ENCODE results near the gene MCHR1.

Gene MCHR1

DNA sequence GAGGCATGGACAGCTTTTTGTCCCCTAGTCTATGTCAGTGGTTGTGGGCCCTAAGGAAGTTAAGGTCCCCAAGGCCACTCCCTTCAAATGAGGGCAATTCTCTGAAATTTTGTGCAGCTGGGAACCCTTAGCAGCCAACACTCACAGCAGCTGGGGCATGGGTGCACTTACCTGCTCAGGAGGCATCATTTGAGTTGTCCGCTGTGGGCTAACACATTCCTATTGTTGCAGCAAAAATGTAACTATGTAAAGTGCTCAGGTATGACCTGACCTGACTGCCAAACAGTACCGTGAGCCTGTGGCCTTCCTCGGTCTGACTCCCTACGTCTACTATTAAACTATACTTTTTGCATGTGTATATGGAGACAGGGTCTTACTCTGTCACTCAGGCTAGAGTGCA is 37.0 kb upstream of the MCHR1 start:
- H3K79me1 ChIP-seq (ENCODE audit: low read length), result no peaks in the 10 kb centered on the region
- no peak for DNase-seq
- no peak overlapping the region for H3K4me2 ChIP-seq (ENCODE audit: low read length)

DNA sequence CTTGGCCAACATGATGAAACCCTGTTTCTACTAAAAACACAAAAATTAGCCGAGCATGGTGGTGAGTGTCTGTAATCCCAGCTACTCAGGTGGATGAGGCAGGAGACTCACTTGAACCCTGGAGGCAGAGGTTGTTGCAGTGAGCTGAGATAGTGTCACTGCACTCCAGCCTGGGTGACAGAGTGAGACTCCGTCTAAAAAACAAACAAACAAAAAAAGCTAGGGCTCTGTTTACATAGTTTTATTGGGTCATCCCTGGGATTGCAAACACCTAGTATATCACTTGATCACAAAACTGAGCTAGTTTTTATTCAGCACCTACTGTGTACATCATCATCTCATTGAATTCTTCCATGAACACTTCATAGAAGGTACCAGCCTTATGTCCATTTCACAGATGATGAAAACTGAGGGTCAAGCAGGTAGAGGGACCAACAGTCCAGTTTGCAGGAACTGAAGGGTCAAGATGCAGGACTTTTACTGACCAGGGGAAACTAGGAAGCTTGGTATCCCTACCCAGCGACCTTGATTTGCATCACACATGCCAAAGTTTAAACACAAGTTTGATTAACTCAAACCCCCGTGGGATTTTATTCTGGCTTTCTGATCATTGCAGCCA is 33.6 kb upstream of the MCHR1 start:
- Histone ChIP-seq H3K79me2 (ENCODE audit: control insufficient read depth, insufficient read depth, low read length) (no peaks in the 10 kb centered on the region), H4K5ac (ENCODE audit: low read length) (no peak overlapping the region), H2BK120ac (ENCODE audit: low read depth, low read length) (no peak overlapping the region), H2BK5ac (ENCODE audit: low read length) (no peak overlapping the region), H3K27me3 (ENCODE audit: insufficient read depth, low read length, poor library complexity) (no peaks in the 10 kb centered on the region), H3K27ac (ENCODE audit: low read depth, low read length) (no peak overlapping the region), H3K23ac (ENCODE audit: low read length) (no peak overlapping the region), H3K36me3 (ENCODE audit: control insufficient read depth, insufficient read depth, low read length) (no peaks in the 10 kb centered on the region), H3K9ac (ENCODE audit: low read length) (no peak overlapping the region), H3K4me3 (ENCODE audit: low read length) (no peak overlapping the region), H2AK5ac (ENCODE audit: low read length) (no peak overlapping the region), H4K8ac (ENCODE audit: low read depth, low read length) (no peak overlapping the region), H3K56ac (ENCODE audit: low read length) (no peak overlapping the region), H3K4me2 (ENCODE audit: low read length) (no peak overlapping the region), H2BK15ac (replicated peaks; ENCODE audit: low read depth) (no peak overlapping the region), H3K79me1 (ENCODE audit: low read length) (no peaks in the 10 kb centered on the region), H3K18ac (ENCODE audit: low read length) (no peak overlapping the region), H3K4ac (ENCODE audit: low read depth, low read length) (no peak overlapping the region), H3K4me1 (ENCODE audit: control insufficient read depth, low read depth, low read length) (no peaks in the 10 kb centered on the region)
- DNase-seq, result no peak
- WGBS (ENCODE audit: extremely low coverage, insufficient coverage, low lambda C conversion rate), result no CpG with 5 or more reads among the region's 4 CpGs

More for the DNA sequence above, 37.0 kb upstream of the MCHR1 start:
- Histone ChIP-seq H2BK120ac (ENCODE audit: low read depth, low read length) (no peak overlapping the region), H3K27ac (ENCODE audit: low read depth, low read length) (no peak overlapping the region), H3K23ac (ENCODE audit: low read length) (no peak overlapping the region), H3K27me3 (ENCODE audit: insufficient read depth, low read length, poor library complexity) (no peaks in the 10 kb centered on the region), H3K18ac (ENCODE audit: low read length) (no peak overlapping the region), H2BK5ac (ENCODE audit: low read length) (no peak overlapping the region), H3K4me3 (ENCODE audit: low read length) (no peak overlapping the region), H4K5ac (ENCODE audit: low read length) (no peak overlapping the region), H3K36me3 (ENCODE audit: control insufficient read depth, insufficient read depth, low read length) (no peaks in the 10 kb centered on the region), H3K9ac (ENCODE audit: low read length) (no peak overlapping the region), H4K8ac (ENCODE audit: low read depth, low read length) (no peak overlapping the region), H3K4me1 (ENCODE audit: control insufficient read depth, low read depth, low read length) (no peaks in the 10 kb centered on the region), H2AK5ac (ENCODE audit: low read length) (no peak overlapping the region), H3K4ac (ENCODE audit: low read depth, low read length) (no peak overlapping the region), H2BK15ac (replicated peaks; ENCODE audit: low read depth) (no peak overlapping the region), H3K79me2 (ENCODE audit: control insufficient read depth, insufficient read depth, low read length) (no peaks in the 10 kb centered on the region), H3K56ac (ENCODE audit: low read length) (no peak overlapping the region)
- WGBS (ENCODE audit: extremely low coverage, insufficient coverage, low lambda C conversion rate), result no CpG with 5 or more reads among the region's 4 CpGs

DNA sequence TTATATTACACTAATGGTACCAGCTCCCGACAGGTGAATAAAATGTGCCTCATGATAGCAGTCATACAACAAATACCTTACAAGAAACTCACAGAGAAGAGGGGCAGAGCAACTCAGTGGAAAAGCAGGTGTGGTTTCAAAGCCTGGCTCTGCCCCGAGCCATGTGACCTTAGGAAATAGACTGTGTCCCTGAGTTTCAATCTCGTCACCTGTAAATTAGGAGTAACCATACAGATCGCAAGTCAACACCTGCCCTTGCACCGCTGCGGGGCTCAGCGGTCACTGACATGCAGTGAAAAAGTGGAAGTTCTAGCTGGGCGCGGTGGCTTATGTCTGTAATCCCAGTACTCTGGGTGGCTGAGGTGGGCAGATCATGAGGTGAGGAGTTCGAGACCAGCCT is 30.9 kb upstream of the MCHR1 start:
- Histone ChIP-seq H2BK5ac (ENCODE audit: low read length) (no peak overlapping the region), H4K8ac (ENCODE audit: low read depth, low read length) (no peak overlapping the region), H3K9ac (ENCODE audit: low read length) (no peak overlapping the region), H3K23ac (ENCODE audit: low read length) (no peak overlapping the region), H3K4me2 (ENCODE audit: low read length) (no peak overlapping the region), H3K4me1 (ENCODE audit: control insufficient read depth, low read depth, low read length) (no peaks in the 10 kb centered on the region), H3K79me2 (ENCODE audit: control insufficient read depth, insufficient read depth, low read length) (no peaks in the 10 kb centered on the region), H3K4me3 (ENCODE audit: low read length) (no peak overlapping the region), H3K18ac (ENCODE audit: low read length) (no peak overlapping the region), H3K27me3 (ENCODE audit: insufficient read depth, low read length, poor library complexity) (no peaks in the 10 kb centered on the region), H3K4ac (ENCODE audit: low read depth, low read length) (no peak overlapping the region), H4K5ac (ENCODE audit: low read length) (no peak overlapping the region), H2BK15ac (replicated peaks; ENCODE audit: low read depth) (no peak overlapping the region), H3K36me3 (ENCODE audit: control insufficient read depth, insufficient read depth, low read length) (no peaks in the 10 kb centered on the region), H2AK5ac (ENCODE audit: low read length) (no peak overlapping the region), H3K27ac (ENCODE audit: low read depth, low read length) (no peak overlapping the region), H3K79me1 (ENCODE audit: low read length) (no peaks in the 10 kb centered on the region), H2BK120ac (ENCODE audit: low read depth, low read length) (no peak overlapping the region), H3K56ac (ENCODE audit: low read length) (no peak overlapping the region)
- no CpG with 5 or more reads among the region's 10 CpGs for WGBS (ENCODE audit: extremely low coverage, insufficient coverage, low lambda C conversion rate)
- no peak for DNase-seq

DNA sequence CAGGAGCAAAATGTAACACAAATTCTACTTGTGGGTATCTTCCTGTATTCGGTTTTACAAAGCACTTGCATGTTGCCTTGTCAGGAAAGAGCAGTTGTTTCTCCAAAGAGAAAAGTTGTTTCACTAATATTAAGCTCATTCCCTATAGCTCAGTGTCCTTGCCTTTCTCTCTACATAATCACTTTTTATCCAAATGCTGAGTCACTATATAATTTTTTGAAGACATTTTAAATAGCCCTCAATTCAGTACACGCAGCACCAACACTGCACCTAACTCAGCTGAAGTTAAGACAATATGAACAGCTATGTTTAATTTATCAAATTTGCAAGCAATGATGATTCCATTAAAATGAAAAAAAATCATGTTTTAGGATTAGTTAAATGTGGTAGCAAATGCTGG is 28.2 kb upstream of the MCHR1 start:
- no peak overlapping the region for H3K27ac ChIP-seq (ENCODE audit: low read depth, low read length)
- WGBS (ENCODE audit: extremely low coverage, insufficient coverage, low lambda C conversion rate), result no CpG with 5 or more reads among the region's 2 CpGs
- no peak for DNase-seq
- no peaks in the 10 kb centered on the region for H3K79me2 ChIP-seq (ENCODE audit: control insufficient read depth, insufficient read depth, low read length)
- H3K36me3 ChIP-seq (ENCODE audit: control insufficient read depth, insufficient read depth, low read length), result no peaks in the 10 kb centered on the region
- H4K5ac ChIP-seq (ENCODE audit: low read length), result no peak overlapping the region
- no peak overlapping the region for H3K18ac ChIP-seq (ENCODE audit: low read length)
- no peak overlapping the region for H3K56ac ChIP-seq (ENCODE audit: low read length)
- no peak overlapping the region for H3K4me2 ChIP-seq (ENCODE audit: low read length)
- no peak overlapping the region for H2BK5ac ChIP-seq (ENCODE audit: low read length)
- H2AK5ac ChIP-seq (ENCODE audit: low read length), result no peak overlapping the region
- no peaks in the 10 kb centered on the region for H3K4me1 ChIP-seq (ENCODE audit: control insufficient read depth, low read depth, low read length)
- no peaks in the 10 kb centered on the region for H3K79me1 ChIP-seq (ENCODE audit: low read length)
- H2BK120ac ChIP-seq (ENCODE audit: low read depth, low read length), result no peak overlapping the region
- no peak overlapping the region for H3K4ac ChIP-seq (ENCODE audit: low read depth, low read length)
- no peak overlapping the region for H3K4me3 ChIP-seq (ENCODE audit: low read length)
- H4K8ac ChIP-seq (ENCODE audit: low read depth, low read length), result no peak overlapping the region
- H3K9ac ChIP-seq (ENCODE audit: low read length), result no peak overlapping the region
- no peaks in the 10 kb centered on the region for H3K27me3 ChIP-seq (ENCODE audit: insufficient read depth, low read length, poor library complexity)
- H2BK15ac ChIP-seq (replicated peaks; ENCODE audit: low read depth), result no peak overlapping the region
- no peak overlapping the region for H3K23ac ChIP-seq (ENCODE audit: low read length)

DNA sequence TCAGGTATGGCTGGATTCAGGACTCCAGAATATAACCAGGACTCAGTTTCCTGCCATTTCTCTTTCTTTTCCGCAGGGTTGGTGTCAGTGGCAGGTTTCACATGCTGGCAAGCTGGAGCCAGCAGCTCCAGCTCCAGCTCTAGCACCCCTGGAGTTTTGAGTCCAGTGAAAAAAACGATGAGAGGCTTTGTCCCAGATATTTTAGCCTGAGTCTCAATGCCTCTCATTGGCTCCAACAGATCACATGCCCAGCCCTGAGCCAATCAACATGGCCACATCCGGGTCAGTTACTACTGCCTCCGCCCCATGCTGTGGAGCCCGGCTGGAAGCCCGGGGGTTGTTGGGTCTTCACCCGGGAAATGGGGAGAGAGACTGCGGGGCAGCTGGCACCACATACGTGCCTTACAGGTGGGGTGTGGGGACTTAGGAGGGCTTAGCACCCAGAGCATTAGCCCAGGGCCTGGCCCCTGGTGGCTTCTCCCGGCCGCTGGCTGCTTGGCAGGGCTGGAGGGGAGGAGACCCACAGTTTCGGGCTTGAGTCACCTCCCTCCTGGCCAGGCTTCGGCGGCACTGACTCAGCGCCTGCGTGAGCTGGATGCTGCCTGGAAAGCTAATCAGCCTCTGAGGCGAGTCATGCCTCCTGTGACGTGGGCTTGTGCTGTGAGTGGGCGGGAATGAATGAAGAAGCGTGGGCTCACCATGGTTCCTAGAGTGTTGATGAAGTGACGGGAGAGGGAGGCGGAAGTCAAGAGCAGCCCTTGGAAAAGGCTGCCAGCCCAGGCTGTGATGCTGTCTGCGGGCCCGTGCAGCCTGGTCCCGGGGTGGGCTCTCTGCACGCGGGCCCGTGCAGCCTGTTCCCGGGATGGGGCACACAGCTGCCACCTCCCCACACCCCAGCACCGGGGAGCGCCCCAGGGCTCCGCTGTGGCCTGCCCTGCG is 27.5 kb upstream of the MCHR1 start:
- no peak overlapping the region for H3K4me3 ChIP-seq (ENCODE audit: low read length)
- no CpG with 5 or more reads among the region's 33 CpGs for WGBS (ENCODE audit: extremely low coverage, insufficient coverage, low lambda C conversion rate)
- DNase-seq, result peak; percentile 97
- no peaks in the 10 kb centered on the region for H3K4me1 ChIP-seq (ENCODE audit: control insufficient read depth, low read depth, low read length)
- no peak overlapping the region for H4K5ac ChIP-seq (ENCODE audit: low read length)
- H3K18ac ChIP-seq (ENCODE audit: low read length), result peak overlapping the region; percentile 1
- H3K4ac ChIP-seq (ENCODE audit: low read depth, low read length), result no peak overlapping the region
- no peak overlapping the region for H3K27ac ChIP-seq (ENCODE audit: low read depth, low read length)
- H3K9ac ChIP-seq (ENCODE audit: low read length), result peak overlapping the region; percentile 31
- no peaks in the 10 kb centered on the region for H3K36me3 ChIP-seq (ENCODE audit: control insufficient read depth, insufficient read depth, low read length)
- no peak overlapping the region for H2BK15ac ChIP-seq (replicated peaks; ENCODE audit: low read depth)
- no peaks in the 10 kb centered on the region for H3K79me2 ChIP-seq (ENCODE audit: control insufficient read depth, insufficient read depth, low read length)
- no peak overlapping the region for H3K23ac ChIP-seq (ENCODE audit: low read length)
- H3K4me2 ChIP-seq (ENCODE audit: low read length), result no peak overlapping the region
- H2AK5ac ChIP-seq (ENCODE audit: low read length), result no peak overlapping the region
- H2BK120ac ChIP-seq (ENCODE audit: low read depth, low read length), result no peak overlapping the region
- peak overlapping the region; percentile 13 for H2BK5ac ChIP-seq (ENCODE audit: low read length)
- H3K27me3 ChIP-seq (ENCODE audit: insufficient read depth, low read length, poor library complexity), result no peaks in the 10 kb centered on the region
- H4K8ac ChIP-seq (ENCODE audit: low read depth, low read length), result peak overlapping the region; percentile 69
- H3K56ac ChIP-seq (ENCODE audit: low read length), result peak overlapping the region; percentile 65
- no peaks in the 10 kb centered on the region for H3K79me1 ChIP-seq (ENCODE audit: low read length)
